GM12891 (cell line): ENCODE results near the gene FER.
"Not testable (repeated sequence)": the region's sequence is repeated elsewhere in the genome, so short reads cannot be mapped to it uniquely, and the experiment has no call there.

ENCODE experiments used
- DNase-seq: peaks from one replicate; pipeline ENCODE4 v3.0.0; 2011; ENCODE audit warnings: low spot score; ENCODE audit not compliant: insufficient read length
- FAIRE-seq: peaks from 2 replicates; lab custom pipeline; 2011; peaks lifted over from hg19 to GRCh38; lab: Jason Lieb, UNC
- PAX5 ChIP-seq: IDR thresholded peaks from 2 replicates; pipeline ENCODE4 v1.6.1; 2011; ENCODE audit warnings: low read length, moderate library complexity, mild to moderate bottlenecking; ENCODE audit not compliant: insufficient read depth, severe bottlenecking
- POLR2A ChIP-seq: IDR thresholded peaks from 2 replicates; pipeline ENCODE4 v1.6.1; 2011; ENCODE audit warnings: low read depth, low read length, control low read depth
- POLR2AphosphoS5 ChIP-seq: IDR thresholded peaks from 2 replicates; pipeline ENCODE4 v1.6.1; 2011; ENCODE audit warnings: low read depth, low read length, control low read depth
- POU2F2 ChIP-seq: IDR thresholded peaks from 2 replicates; pipeline ENCODE4 v1.6.1; 2011; ENCODE audit warnings: low read depth, mild to moderate bottlenecking, control low read depth, low read length, moderate library complexity
- SPI1 ChIP-seq: IDR thresholded peaks from 2 replicates; pipeline ENCODE4 v1.6.1; 2011; ENCODE audit warnings: low read depth, low read length, control low read depth
- TAF1 ChIP-seq: IDR thresholded peaks from 2 replicates; pipeline ENCODE4 v1.6.1; 2011; ENCODE audit warnings: low read depth, low read length, control low read depth

The FER gene

DNA sequence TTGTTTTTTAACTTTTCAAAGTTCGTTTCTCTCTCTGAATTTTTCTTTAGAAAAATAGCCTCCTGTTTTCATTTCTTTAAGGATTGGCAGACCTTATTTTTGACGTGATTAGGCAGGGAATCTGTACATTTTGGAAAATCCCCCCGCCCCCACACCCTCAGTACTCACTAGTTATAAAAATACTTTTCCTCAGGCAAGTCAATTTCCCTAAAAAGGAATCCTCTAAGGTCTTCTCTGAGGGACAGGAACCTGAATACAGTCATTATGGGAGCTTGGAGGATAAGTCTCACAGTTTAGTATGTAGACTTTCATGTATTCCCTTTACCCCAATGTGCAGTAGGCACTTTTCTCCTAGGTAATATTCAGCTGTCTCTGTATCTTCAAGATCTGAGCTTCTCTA, 3.9 kb upstream of the FER start:
- no peak for TF ChIP-seq POLR2A
- TF ChIP-seq SPI1 = no peak
- TF ChIP-seq POU2F2 = no peak
- no peak for TF ChIP-seq POLR2AphosphoS5
- no peak for TF ChIP-seq TAF1
- TF ChIP-seq PAX5 = no peak
- no peak for DNase-seq
- no peak for FAIRE-seq

DNA sequence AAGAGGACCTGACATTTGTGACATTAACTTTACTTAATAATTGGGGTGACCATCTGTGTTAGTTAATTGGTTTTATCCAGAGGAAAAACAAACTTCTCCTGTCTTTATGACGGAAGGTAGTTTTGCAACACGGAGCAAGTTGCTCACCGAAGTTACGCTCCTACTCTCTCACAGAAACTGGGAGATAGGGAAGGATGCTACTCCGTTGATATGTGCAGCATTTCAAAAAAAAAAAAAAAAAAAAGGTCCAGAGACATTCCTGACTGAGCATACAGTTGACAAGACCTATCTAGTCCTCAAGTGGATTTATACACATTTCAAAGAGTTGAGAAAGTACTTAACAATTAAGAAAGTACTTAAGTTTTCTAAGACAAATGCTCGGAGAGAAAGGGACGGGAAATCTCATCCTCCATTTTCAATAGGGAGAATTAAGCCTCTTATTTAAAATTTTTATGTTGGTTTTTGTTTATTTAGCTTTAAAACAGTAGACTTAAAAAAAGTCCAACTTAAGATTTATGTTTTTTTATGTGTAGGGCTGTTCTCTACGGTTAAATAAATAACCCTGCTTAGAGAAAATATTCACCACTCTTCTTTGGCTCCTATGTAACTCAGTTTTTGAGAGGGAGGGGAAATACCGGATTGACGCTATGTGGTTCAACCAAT, 455 bp upstream of the FER start:
- peak; percentile 95 for FAIRE-seq
- no peak for DNase-seq
- TF ChIP-seq POLR2AphosphoS5 = no peak
- no peak for TF ChIP-seq SPI1
- no peak for TF ChIP-seq PAX5
- TF ChIP-seq POLR2A = no peak
- TF ChIP-seq TAF1 = no peak
- TF ChIP-seq POU2F2 = no peak

DNA sequence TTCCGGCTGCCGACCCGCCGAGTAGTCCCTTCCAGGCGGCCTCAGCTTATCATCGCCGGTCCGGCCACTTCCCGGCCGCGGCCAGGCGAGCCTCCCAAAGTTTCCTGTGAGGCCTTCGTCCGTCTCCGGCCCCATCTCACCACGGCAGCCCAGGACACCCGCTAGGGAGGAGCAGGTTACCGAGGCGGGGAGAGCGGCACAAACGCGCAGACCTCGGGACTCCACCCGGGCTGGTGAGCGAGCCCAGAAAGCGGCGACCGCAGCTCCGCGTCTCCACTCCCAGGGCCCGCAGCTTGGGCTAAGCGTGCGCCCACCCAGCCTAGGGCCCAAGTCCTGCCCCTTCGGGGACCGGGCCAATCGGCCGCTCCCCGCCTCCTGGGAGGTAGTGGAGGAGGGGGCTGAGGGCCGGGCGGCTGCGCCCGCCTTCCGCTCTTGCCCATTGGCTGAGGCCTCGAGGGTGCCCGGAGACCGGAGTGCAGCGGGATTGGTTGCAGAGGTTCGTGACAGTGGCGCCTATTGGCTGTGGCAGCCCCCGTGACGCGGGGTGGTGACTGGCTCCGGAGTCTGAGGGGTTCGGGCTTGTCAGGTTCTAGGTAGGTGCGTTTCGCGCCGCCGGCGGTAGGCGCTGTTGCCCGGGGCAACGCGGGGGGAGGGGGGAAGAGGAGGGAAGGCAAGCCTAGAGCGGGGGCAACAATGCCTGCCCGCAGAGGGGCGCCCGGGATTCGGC, 867 bp downstream of the FER start:
- peak; percentile 99 for FAIRE-seq
- TF ChIP-seq SPI1 (peak; percentile 37; the same call in 1 of the 2 replicates), POU2F2 (peak; percentile 58; the same call in 1 of the 2 replicates), PAX5 (peak; percentile 4), POLR2AphosphoS5 (peak; percentile 96), POLR2A (peak; percentile 97), TAF1 (peak; percentile 88)
- peak; percentile 85 for DNase-seq

DNA sequence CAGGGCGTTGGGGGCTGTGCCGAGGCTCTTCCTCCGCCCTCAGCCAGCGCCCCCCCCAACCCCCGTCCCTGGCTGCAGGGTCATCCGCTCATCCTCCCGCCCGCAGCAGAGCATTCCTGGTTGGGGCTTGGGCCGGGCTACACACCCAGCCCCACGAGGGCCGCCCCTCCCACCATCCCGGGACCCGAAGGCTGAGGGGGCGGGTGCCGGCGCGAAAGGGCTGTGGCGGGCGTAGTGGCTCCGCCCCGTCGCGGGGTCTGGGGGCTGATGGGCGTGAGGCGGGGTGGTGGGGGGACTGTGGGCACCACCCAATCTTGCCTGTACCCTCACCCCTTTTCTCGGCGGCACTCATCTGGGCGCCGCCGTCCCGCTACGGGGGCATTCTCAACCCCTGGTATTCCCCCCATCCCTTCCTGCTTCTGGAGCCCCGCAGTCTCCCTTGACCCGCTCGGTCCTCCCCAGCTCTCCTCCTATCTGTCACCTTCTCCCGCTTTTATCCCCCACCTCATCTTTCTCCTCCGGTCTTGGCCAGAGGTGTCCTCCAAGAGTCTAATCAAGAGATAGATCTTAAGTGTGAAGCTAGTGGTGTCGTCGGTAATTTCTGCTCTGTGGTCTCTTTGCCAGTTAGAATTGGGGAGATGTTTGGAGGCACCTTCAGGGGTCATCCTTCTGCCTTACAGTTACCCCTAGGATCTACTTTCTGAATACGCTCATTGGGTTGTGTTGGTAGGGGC, 1.6 kb downstream of the FER start:
- peak; percentile 32 for DNase-seq
- FAIRE-seq = no peak
- TF ChIP-seq PAX5 = no peak
- TF ChIP-seq POLR2AphosphoS5 = 0 out of 2 replicates have a peak, but pooled peaks have one; percentile 26

DNA sequence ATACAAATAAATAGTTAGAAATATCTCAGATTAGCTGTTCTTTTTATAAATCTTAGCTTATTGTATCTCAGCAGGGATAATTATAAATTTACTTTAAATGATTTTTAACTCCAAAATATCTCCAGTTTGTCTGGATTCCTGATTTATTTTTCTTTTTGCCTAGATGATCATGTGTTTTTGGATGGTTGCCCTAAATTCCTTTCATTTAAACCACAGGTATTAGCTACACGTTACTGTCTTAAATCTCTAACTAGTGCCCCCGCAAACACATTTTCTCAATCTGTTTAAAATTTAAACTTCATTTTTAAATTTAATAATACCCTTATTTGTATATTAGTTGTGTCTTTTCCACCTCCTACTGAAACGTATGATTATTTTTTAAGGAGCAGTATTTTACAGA, 5.6 kb downstream of the FER start:
- TF ChIP-seq PAX5 (no peak), POU2F2 (no peak), POLR2AphosphoS5 (no peak)
- DNase-seq (no peak), FAIRE-seq (no peak)

DNA sequence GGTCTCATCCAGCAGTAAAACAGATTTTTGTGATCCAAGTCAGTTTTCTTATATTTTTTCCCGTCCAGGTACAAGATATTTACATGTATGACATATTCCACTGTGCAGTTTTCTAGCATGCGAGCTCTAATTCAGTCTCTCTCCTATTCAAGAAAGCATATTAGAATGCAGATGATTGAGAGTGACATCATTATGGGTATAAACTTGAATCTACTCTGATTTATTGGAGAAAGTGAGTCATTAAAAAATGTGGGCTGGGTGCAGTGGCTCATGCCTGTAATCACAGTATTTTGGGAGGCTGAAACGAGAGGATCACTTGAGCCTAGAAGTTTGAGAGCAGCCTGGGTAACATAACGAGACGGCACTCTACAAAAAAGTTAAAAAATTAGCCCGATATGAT, 6.2 kb downstream of the FER start:
- DNase-seq (no peak), FAIRE-seq (no peak)
- TF ChIP-seq POLR2AphosphoS5 (no peak), TAF1 (no peak), PAX5 (no peak), SPI1 (no peak), POLR2A (no peak), POU2F2 (no peak)

DNA sequence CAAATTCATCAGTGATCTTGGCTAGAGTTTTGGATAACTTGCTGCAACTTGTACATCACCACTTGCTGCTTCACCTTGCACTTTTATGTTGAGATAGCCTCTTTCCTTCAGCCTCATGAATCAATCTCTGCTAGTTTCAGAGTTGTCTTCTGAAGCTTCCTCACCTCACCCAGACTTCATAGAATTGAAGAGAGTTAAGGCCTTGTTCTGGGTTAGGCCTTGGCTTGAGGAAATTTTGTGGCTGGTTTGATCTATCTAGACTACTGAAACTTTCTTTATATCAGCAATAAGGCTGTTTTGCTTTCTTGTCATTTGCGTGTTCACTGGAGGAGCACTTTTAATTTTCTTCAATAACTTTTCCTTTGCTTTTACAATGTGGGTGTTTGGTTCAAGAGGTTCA, 12.8 kb downstream of the FER start:
- DNase-seq (no peak), FAIRE-seq (no peak)
- TF ChIP-seq TAF1 (no peak), POU2F2 (no peak), PAX5 (no peak), SPI1 (no peak), POLR2AphosphoS5 (no peak), POLR2A (no peak)

DNA sequence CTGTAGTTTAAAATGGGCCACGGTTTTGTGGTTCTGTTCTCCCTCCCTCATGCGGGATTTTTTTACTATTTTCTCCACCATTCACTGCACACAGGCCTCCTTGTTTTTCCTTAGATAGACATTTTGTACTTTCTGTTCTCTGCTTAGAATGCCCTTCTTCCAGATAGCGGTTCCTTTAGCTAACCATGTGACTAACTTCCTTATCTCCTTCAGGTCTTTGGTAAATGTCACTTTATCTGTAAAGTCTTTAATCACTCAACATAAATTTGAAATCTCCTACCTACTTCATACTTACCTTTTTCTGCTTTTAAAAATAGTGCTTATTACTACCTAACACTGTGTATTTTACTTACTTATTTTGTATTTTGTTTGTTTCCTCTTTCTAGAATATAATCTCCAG, 15.0 kb downstream of the FER start:
- DNase-seq (no peak), FAIRE-seq (peak; percentile 26)
- no peak for TF ChIP-seq POU2F2
- no peak for TF ChIP-seq TAF1
- TF ChIP-seq PAX5 = no peak
- TF ChIP-seq POLR2A = no peak
- TF ChIP-seq SPI1 = no peak
- no peak for TF ChIP-seq POLR2AphosphoS5

DNA sequence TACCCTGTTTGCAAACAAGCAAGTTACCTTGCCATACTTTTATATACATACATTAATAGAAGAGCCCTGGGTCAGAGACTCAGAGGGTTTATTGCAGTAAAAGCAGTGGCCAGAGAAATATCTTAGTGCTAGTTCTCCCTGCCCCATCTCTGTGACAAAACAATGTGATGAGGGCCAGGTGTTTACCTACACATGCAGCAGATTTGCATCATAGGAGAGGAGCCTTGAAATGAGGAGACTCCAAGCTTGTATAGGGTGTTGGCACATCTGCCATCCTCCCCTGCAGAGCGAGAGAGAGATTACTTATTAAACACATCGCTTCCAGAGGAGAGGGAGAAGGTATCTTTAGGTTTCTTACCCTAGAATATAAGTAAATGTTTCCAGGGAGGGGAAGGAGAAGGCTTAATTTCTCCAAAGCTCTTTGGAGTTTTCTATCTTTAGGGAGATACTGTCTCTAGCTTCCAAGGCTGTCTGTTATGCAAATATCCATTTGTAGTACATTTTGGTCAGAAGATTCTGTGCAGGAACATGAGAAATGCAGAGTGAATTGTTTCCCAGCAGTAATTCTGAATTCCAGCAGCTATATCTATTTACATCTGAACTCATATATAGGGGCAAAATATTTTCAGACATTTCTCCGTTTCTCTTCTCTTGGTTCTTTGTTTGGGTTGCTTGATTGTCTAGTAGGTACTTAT, 15.7 kb downstream of the FER start:
- DNase-seq = no peak
- no peak for TF ChIP-seq TAF1
- TF ChIP-seq POLR2A = no peak
- TF ChIP-seq POLR2AphosphoS5 = no peak
- TF ChIP-seq POU2F2 = no peak
- no peak for TF ChIP-seq PAX5
- TF ChIP-seq SPI1 = no peak
- FAIRE-seq = no peak

DNA sequence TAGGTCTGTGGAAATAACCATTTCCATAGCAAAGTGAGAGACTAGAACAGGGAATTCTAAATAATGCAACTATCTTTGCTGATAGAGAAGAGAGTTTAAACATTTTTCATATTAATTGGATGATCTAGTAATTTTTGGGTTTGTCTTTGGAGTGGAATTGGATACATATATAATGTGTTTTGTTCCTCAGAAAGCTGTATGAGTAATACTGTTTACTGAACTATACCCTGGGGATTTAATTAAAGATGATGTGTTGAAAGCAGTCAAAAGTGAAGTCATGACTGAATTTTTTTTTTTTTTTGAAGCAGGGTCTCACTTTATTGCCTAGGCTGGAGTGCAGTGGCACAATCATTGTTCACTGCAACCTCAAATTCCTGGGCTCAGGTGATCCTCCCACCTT, 17.9 kb downstream of the FER start:
- no peak for DNase-seq
- FAIRE-seq = no peak
- no peak for TF ChIP-seq TAF1
- TF ChIP-seq POU2F2 = no peak
- TF ChIP-seq POLR2A = no peak
- TF ChIP-seq SPI1 = no peak
- TF ChIP-seq POLR2AphosphoS5 = no peak
- TF ChIP-seq PAX5 = no peak

DNA sequence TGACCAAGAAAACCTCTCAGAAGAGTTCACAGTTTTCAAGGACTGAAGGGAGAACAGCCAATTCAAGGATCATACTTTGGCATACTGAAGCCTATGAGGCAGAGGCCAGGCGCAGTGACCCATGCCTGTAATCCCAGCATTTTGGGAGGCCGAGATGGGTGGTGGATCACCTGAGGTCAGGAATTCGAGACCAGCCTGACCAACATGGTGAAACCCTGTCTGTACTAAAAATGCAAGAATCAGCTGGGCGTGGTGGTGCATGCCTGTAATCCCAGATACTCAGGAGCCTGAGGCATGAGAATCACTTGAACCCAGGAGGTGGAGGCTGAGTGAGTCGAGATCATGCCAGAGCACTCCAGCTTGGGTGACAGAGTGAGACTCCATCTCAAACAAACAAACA, 19.2 kb downstream of the FER start:
- peak; percentile 48 for FAIRE-seq
- DNase-seq = not testable (repeated sequence)
